GM21825 (cell line): ENCODE measurements around the gene RUNX1.

ENCODE experiments used
- ATAC-seq: cut with Tn5 transposase; IDR thresholded peaks from one replicate; pipeline ENCODE4 v1.9.1; 2021; ENCODE audit warnings: mild to moderate bottlenecking, moderate library complexity; ENCODE audit not compliant: unreplicated experiment

The RUNX1 gene

DNA sequence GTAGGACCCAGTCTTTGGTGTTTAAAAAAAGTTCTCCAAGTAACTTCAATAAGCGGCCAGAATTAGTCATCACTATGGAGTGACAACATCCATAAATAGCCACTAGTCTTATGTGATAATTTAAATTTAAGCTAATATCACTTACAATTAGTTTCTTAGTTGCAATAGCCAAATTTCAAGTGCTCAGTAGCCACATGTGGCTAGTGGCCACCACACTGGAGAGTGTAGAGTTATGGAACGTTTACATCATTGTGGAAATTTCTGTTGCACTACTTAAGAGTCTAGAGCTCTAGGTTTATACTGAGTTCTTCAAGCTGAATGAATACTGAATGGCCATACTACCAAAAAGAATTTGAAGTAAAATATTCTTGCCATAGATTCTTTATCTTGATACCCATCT is 121.1 kb downstream of the RUNX1 start:
- no peak for ATAC-seq

DNA sequence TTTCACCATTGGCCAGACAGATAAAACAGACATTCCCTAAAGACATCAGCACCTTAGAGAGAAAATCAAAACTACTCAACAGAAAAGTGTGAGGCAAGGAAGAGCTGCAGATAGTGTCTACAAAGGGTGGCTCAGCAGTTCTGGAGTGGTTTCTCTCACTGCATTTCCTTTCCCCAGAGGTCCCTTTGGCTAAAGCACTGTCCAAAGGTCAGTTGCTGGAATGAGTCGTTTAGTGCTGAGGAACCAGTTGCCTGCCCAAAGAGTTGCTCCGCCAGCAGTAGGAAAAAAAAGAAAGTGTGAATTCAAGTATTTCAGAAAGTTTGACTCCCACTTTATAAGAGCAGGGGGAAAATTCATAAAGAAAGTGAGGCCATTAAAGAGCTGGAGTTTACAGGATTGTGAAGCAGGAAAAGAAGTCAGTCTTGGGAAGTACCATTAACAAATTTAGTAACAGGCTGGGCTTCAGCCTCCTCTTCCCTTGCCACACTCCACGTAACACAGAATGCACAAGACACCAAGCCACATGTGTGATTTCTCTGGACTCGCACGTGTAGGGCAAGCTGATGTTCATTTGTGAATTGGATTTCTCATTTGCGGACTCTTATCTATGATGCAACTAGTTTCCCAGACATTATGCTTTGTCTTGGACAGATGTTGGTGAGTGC is 122.2 kb downstream of the RUNX1 start:
- ATAC-seq: no peak

DNA sequence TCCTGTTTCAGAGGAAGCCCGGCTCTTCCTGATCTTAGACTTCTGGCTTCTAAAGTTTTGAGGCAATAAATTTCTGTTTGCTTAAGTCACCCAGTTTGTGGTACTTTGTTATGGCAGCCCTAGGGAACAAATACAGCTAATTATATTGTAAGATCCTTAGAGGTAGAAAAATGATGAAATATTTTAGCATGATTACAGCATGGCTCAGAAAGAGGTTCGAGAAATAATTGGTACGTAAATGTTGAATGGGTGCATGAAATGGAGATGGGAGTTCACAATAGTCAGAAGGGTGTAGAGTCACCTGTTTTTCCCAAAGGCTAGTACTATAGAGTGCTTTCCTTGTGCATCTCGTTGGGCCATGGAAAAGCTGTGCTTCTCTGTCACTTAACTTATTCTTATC is 123.5 kb downstream of the RUNX1 start:
- ATAC-seq: no peak

DNA sequence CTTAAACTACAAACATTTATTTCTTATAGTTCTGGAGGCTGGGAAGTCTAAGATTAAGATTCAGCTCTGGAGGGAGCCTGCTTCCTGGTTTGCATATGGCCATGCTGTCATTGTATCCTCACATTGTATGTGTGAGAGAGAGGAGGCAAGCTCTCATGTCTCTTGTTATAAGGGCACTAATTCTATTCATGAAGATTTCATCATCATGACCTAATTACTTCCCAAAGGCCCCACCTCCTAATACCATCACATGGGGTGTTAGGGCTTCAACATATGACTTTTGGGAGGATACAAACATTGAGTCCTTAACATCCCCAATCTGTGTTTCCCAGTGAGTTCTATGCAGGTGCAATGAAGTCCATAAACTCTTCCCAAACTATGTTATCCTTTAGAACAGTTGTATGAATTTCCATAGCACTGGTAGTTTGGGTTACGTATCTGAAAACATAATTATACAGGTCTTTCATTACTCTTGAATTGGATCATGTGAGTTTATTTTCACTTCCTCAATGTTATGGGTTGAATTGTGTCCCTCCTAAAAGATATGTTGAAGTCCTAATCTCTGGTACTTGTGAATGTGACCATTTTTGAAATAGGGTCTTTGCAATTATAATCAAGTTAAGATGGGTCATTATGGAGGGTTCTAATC is 124.2 kb downstream of the RUNX1 start:
- ATAC-seq: no peak

DNA sequence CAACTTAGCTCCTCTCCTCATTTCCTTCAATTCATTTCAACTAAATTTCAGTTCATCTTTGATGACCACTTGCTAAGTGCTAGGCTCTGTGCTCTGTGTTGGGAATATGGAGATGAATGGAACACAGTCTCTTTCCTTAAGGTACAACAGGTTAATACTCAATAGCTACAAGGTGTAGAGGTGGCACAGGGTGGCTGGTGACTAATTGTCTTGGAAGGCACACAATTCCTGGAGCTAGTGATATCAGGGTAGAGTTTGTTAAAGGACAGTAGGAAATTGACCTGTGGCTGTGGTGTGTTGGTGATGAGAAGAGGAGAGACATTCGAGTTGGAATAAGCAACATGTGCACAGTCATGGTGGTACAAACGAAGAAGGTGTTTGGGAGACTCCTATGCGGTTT is 124.9 kb downstream of the RUNX1 start:
- no peak for ATAC-seq

DNA sequence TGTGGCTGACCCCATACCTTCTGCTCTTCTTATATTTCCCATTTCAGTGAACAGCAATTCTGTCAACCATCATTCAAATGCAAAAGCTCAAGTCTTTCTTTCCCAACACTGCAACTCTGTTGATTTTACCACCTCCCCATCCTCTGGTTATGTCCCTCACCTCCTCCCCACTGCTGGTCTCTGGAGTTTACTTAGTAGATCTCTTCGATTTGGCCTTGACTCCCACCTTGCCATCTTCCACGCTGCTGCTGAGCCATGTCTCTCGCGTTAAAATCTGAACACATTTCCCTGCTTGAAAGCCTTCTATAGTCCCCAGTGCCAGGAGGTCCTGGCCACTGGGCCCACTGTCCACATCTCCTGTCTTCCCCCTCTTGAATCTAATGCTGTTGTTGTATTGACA is 125.5 kb downstream of the RUNX1 start:
- no peak for ATAC-seq

DNA sequence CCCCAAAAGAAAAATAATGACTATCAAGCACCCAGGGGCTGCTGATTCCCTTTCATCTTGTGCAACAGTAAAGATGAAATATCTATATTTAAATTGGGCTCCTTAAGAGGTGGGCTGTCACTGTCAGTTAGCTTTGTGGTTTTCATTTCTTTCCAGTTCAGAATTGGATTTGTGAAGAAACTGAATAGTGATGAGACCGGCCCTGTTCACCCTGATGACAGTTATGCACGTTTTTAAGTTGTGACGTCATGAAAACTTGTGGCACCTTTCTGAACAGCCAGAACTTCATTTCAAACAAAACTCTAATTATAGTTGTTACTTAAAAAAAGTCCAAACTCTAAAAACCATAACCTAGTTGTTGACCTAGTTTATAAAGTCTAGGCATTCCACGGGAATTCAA is 125.9 kb downstream of the RUNX1 start:
- ATAC-seq: no peak

DNA sequence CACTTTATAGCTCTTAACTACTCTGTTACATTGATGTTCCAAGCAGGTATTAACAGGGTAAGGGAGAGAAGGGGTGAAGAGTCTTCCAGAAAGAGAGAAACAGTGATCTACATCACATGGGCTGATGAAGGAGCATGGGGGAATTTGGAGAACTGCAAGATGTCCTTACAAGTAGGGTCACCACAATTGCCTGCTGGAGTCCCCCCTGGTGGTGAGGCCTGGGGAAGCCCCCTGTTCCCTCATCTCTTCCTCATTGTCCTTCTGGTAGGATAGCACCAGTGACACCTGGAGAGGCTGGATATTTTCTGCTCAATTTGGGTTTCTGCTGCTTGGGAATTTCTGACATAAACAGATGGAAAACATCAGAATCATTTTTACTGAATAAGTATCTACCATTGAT is 126.6 kb downstream of the RUNX1 start:
- ATAC-seq: no peak

DNA sequence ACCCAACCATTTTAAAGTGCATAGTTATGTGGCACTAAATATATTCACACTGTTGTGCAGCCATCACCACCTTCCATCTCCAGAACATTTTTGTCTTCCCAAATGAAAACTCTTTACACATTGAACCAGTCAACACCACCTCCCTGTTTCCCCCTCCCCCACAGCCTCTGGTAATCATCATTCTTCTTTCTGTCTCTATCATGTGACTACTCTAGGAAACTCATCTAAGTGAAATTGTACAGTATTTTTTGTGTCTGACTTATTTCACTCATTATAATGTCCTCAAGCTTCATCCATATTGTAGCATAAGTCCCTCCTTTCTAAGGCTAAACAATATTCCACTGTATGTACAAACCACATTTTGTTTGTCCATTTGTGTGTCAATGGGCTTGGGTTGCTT is 128.0 kb downstream of the RUNX1 start:
- no peak for ATAC-seq

DNA sequence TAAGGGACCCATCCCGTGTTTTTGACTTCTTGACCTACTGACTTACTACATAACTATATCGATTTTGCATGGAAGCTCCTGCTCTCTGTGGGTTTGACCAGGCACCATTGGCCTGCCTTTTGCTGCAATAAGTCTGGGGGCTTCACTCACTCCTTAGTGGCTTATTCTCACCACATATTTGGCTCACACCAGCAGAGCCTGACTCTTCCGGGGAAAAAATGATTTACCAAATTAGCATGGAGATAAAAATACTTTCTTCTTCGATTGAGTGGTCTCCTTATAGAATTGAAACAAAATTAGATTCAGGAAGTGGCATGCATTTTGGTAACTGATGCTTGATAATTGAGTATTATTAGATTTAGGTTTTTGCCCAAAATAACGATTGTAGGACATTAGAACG is 129.7 kb downstream of the RUNX1 start:
- ATAC-seq: no peak

DNA sequence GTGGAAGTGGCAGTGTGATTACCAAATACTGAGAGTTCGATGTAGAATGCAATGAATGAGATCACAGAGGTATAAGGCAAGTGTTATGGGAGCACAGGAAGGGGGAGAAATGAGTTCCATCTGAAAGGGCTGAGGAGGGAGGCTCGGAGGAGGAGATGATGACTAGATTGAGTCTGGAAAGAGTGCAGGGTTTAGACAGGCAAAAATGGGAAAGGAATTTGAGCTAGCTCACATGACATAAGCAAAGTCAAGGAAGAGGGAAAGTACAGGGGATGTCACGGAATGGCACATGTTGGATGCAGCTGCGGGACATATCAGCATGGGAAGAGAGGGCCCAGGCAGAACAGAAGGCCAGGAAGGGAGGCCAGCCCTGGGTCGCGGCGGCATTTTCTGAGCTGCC is 132.7 kb downstream of the RUNX1 start:
- ATAC-seq: no peak

DNA sequence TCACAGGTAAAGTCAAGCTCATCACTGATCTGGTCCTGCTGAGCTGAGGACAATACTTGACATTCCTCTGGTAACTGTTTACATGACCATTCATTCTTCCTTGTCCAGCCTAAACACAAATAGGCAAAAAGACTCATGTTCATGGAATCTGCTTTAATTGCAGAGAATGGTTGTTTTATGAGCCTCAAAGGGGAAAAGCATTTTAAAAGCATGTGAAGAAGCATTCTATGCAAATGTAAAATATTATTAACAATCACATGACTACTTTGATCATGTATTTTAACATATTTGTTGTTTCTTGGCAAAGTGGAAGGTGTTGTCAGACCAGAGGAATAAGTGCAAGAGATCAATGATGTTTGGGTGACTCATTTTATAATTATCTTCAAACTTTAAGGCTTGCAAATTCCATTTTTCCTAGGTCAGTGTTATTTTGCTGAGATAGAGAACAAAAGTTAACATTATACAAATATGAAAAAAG is 133.7 kb downstream of the RUNX1 start:
- ATAC-seq: no peak

DNA sequence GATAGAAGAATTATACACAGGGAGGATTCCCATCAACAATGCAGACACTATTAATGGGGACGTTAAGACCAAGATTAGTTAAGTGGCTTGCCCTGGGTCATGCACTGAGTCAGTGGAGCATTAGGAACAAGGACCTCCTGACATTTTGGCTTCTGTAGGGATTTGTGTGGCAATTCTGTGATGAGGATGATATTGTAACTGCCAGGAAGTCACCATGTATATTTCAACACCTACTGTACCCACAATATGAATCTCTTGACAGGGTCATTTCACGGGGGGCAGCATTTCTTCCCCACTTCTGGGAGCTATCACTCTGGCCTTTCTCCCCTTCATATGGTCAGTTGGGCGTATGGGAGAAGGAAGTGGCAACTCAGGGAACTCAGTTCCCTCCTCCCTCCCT is 134.9 kb downstream of the RUNX1 start:
- no peak for ATAC-seq

DNA sequence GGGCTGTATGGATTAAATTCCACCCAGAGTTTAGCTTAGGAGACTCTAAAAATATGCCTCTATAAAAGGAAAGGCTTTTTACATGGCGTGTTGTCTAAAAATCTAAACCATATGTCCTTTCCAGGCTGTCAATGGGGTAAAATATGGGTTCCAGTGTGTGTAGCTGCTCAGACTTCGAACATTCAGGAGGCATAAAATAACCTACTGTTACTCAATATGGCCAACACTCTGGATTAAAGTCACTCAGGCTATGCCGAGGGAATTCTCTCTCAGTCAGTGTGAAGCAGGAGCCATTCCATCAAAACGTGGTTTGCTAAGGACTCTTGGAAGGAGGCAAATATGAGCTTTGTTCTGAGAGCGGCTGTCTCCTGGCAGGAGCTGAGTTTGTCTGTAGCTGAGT is 135.3 kb downstream of the RUNX1 start:
- no peak for ATAC-seq

DNA sequence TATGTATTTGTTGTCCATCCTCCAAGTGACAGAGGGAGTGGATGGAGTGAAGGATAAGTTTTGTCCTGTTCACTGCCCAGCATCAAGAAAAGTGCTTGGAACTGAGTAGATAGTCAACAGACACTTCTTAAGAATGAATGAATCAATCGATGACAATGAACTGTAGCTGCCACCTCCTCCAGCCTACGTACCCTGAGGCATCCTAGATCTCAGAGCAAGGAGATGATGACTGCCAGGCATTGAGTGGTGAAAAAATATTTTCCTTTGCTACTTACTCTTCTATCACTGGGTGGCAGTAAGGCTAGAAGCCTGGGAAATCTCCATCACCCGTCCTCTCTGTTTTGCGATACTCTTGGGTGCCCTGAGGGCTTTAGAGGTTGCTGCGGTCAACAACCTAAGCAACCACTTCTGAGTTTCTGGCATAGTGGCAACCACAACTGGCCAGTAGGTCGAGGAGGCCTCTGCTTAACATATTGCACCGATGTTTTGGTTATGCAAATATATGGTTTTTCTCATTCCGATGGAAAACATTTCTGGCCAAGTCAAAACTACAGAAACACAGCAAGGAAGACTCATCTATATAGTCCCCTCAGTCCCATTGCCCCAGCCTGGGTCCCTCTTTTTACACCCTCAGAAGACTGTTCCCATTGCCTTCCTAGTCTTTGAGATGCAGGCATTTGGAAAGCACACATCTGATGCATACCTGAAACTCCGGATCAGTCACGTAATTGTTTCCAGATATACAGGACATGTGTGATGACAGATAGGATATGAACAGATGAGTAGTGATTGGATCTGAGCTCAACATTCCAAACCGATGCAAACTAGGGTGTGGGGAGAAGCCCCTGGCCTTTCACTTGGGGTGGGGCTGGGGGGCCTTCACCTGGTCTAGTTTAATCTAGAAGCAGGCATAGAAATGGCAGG is 136.8 kb downstream of the RUNX1 start:
- ATAC-seq: no peak

DNA sequence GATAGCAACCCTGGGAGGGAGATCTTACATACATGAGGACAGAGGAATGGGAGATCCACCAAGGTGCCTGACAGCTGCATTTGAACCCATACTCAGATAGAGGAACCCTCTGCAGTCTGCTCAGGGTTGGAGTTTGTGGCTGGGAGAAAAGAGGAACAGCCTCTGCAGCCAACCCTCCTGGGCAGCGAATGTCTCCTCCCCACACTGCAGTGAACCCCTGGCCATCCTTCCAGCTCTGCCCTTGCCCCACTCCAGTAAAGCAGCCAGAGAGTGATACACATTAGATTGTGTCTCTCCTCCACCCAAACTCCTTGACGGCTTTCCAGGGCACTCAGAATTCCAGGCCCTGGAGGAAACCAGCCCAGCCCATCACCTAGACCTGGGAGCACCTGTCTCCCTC is 137.7 kb downstream of the RUNX1 start:
- no peak for ATAC-seq

DNA sequence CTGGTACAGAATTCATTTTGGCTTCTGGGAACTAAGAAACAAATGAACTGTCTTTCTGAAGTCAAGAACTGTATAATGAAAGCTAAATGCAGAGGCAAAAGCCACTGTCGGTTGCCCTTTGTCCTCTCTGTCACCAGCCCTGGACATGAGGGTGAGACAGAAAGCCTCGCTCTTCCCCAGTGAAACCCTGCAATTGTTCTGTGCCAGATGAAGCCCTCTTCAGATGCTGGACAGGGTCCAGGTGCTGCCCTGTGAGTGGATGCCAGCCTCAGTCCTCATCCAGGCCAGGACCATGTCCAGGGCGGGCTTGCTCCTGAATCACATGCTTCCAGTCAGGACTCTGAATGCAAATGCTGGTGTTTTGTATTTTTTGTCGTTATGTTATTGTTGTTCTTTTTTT is 138.7 kb downstream of the RUNX1 start:
- no peak for ATAC-seq

DNA sequence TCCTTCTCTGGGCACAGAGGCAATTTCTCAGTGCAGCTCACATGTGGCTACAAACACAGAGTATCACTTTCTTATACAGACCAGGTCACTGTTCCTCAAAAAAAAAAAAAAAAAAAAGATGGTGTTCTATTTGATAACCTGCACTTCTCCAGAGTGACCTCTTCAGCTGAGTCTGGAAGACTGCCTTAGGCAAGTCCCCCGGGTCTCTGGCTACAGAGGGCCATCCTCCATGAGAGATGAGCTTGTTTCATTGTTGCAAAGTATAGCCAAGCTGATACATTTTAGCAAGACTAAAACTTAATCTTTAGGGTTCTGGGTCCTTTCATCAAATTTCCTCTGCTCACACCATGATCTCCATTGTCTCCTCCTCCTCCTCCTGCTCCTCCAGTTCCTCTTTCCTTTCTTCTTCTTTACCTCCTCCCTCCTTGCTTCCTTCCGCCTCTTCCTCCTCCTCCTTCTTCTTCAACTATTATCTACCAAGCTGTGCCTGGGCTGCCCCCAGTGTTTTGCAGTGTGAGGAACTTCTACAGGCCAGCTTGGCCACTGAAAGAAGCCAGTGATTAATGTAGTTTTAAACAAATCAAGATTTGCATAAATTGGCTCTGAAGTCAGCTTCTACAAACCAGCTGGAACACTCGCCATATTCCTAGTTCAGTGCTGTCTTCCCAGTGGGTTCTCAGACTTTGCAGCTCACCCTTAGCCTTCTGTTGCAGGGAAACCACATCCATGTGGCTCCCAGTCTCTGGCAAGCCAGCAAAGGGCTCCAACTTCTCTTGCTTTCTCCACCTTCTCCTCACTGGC is 139.4 kb downstream of the RUNX1 start:
- no peak for ATAC-seq

DNA sequence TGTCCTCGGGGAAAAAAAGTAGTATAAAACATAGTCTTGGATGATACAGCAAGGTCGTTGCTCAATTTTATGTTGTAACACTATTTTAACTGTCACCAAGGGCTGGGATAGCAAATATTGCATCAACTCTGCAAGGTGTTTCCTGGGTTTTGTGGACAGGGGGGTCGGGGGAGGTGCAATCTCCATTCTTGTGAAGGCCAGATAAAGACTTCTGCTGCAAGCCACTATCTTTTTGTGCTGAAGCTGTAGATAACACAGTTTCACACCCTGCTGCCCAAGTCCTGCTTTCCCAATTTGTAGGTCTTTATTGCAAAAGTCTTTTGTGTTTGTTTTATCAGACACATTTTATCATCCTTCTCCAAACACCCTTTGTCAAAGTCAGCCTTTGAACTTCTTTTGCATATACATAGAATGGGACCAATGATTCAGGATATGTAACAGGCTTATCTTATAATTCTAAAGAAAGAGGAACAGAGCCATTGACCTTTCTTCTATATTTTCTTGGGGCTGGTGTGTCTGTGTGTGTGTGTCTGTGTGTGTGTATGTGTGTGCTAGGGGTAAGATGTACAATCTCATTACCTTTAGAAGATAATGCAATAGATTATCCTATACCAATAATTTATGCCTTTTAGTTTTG is 140.6 kb downstream of the RUNX1 start:
- no peak for ATAC-seq
